HG02852 (cell line): ENCODE measurements around the gene IP6K3.

ENCODE experiments used
- ATAC-seq: cut with Tn5 transposase; IDR thresholded peaks from one replicate; pipeline ENCODE4 v1.9.1; 2021; ENCODE audit warnings: mild to moderate bottlenecking, moderate library complexity; ENCODE audit not compliant: unreplicated experiment

Gene IP6K3

GRCh38 chr6:33759887-33760629 is 13.4 kb upstream of the IP6K3 start:
- no peak for ATAC-seq

DNA sequence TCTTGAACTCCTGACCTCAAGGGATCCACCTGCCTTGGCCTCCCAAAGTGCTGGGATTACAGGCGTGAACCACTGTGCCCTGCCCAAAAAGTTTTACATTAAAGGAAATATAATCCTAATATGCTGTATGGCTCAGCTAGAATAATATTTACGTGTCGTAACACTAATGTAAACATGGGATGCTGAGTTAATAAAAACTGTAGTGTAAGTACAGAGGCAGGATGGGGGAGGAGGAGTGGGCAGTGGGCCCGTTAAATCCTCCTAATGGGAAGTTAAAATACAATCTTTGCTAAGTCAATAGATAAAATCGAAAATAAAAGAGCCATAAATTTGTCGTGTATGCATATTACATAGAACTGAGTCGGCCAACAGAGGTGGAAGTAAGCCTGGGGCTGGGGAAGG is 12.1 kb upstream of the IP6K3 start:
- no peak for ATAC-seq

DNA sequence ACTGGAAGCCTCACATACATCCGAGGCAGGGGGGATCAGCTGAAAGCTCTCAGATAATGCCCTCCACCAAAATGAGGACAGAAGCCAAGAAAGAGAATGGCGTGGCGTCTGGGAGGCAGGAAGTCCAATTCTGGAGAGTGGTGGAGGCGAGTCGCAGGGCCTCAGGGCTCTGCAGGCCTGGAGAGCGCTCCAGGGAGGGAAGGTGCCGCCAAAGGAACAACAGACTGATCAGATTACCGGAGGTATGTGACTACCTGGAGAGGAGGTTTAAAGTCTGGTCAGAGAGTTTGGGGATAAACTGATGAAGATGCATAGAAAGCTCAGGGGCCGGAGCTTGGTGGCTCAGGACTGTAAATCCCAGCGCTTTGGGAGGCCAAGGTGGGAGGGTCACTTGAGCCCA is 11.2 kb upstream of the IP6K3 start:
- ATAC-seq, result no peak

- ATAC-seq, result no peak
Measured at GRCh38 chr6:33757113-33757512, 10.4 kb upstream of the IP6K3 start.

DNA sequence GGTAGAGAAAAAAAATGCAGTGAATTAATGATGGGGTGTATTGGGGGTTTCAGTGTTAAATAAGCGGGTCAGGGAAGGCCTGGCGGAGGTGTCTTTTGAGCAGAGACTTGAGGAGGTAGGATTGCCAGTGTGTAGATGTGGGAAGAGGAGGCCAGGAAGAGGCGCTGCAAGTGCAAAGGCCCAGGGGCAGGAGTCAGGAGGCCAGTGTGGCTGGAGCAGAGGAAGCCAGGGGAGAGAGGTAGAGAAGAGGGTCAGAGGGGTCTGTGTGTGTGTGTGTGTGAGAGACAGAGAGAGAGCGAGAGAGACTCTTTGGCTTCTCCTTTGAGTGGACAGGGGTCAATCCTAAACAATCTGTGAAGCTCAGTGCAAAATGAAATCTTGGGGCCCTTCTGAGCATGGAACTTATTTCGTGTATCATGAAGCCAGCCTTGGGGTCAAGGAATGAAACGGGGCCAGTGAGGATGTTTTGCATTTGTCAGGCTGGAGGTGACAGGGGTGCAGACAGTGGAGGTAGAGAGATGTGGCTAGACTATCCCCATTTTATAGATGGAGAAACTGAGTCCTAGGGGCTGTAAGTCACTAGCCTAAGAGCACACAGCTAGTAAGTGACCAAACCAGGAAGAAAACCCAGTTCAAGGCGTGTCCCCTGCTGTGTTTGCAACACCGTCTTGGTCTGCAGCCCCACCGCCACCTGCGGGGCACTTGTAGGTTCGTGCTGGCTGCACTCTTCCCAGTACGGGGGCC is 9.7 kb upstream of the IP6K3 start:
- no peak for ATAC-seq

DNA sequence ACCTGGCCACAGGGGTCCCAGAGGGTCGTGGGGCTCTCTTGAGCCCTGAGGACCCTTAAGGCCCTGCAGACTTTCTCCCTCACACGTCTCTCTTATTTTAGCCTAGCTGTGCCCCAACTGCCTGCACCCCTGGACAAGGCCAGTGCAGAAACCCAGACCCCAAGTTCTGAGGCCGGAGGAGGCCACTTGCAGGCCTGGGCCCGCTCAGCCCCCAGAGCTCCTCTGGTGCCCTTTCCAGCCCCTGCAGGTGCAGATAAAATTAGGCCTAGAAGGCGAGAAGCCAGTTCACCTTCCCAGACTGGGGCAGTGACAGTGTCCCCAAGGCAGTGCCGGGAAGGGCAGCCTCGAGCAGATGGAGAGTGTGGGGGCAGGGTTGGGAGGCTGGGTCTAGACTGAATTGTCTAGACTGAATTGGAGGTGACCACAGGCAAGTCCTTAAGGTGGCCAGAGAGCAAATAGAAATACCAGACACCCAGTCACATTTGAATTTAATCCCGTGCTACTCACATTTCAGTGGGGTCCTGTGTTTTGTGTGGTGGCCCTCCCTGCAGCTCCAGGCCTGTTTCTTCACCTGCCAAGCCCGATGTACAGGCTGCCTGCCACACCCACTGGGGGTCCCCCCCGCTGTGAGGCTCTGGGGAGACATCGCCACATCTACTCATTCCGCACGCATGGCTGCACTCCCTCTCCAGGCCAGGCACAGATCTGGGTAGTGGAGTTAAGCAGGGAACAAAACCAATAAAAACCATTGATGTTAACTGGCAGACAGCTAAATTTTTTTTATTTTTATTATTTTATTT is 8.6 kb upstream of the IP6K3 start:
- no peak for ATAC-seq

- no peak for ATAC-seq
Measured at GRCh38 chr6:33754222-33754621, 7.5 kb upstream of the IP6K3 start.

- ATAC-seq, result no peak
Measured at GRCh38 chr6:33752646-33753015, 5.9 kb upstream of the IP6K3 start.

GRCh38 chr6:33751771-33752645 is 5.3 kb upstream of the IP6K3 start:
- no peak for ATAC-seq

DNA sequence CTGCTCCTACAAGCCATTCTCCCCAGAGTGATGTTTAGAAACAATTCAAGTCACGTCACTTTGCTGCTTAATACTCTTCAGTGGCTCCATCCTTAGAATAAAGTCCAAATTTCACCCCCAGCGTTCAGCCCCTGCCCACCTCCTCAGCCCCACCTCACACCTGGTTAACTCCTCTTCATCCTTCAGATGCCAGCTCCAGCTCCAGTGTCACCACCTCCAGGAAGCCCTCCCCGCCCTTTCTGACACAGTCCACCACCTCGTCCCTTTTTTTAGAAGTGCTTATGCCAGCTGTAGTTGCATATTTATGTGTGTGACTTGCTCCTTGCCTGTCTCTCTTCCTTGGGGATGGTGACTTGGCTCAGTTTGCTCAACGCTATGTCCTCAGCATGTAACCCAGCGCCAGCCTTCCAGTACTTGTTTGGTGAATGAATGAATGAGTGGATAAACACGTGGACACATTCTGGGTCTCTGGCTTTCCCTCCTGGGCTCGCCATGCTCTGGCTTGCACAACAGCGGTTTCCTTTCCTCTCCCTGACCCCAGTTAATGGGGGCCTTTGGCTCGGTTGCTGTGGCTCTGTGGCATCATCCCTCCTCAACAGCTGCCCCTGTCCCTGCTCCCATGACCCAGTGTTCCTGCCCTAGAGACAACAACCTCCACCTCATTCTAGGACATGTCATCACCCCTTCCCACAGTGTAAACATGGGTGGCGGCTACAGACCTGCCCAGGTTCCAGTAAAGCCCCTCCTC is 3.7 kb upstream of the IP6K3 start:
- no peak for ATAC-seq

- ATAC-seq, result no peak
Measured at GRCh38 chr6:33749401-33749800, 2.7 kb upstream of the IP6K3 start.

DNA sequence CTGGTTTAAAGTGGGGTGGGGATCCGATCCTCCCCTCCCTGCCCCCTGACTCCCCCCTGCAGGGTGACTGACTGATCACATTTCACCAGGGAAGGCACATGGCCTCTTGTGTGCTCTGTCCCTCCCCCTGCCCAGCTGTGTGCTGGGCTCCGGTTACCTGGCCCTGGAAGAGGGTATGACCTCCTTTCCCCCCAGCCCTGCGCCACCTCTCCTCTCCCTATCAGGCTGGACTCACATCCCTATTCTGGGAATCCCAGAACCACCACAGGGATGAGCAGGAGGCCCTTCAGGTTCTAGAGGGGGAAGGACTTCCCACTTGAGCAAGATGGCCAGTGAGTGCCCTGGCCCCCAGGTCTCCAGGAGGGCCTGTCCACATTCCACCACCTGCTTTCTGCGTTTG is 2.1 kb upstream of the IP6K3 start:
- no peak for ATAC-seq

DNA sequence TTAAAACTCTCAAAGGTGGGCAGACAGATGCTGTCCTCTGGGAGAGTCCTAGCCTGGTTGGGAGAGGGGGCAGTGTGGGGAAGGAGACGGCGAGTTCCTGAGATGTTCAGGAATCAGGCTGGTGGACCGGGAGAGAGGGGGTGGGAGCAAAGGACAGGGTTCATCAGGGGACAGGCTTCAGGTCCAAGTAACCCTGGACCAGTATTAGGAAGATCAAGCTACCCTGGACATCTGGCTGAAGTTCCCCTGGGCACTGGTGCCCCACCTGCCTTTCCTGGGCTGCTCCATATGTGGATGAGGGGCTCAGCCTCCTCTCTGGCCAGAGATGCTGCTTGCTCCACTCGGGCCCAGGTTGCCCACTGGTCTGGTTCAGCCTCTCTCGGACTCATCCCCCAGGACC is 1.1 kb upstream of the IP6K3 start:
- ATAC-seq, result no peak

GRCh38 chr6:33746036-33746600 is 587 bp downstream of the IP6K3 start:
- no peak for ATAC-seq

DNA sequence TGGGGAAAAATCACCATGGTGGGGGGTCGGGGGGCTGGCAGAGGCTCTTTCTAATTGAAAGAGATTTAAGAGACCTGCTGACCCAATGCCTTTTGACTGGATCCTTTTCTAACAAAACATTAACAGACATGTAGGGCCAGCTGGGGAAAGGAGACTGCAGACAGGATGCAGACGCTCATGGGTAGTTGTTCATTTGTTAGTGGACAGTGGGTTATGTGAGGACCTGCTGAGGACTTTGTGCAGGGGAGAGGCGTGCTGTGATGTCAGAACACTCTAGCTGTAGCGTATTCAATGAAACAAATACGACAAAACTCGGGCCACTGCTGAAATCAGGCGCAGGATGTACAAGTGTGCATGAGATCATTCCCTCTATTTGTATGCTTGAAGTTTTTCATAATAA is 1.2 kb downstream of the IP6K3 start:
- ATAC-seq, result no peak

GRCh38 chr6:33744895-33745546 is 1.7 kb downstream of the IP6K3 start:
- no peak for ATAC-seq

DNA sequence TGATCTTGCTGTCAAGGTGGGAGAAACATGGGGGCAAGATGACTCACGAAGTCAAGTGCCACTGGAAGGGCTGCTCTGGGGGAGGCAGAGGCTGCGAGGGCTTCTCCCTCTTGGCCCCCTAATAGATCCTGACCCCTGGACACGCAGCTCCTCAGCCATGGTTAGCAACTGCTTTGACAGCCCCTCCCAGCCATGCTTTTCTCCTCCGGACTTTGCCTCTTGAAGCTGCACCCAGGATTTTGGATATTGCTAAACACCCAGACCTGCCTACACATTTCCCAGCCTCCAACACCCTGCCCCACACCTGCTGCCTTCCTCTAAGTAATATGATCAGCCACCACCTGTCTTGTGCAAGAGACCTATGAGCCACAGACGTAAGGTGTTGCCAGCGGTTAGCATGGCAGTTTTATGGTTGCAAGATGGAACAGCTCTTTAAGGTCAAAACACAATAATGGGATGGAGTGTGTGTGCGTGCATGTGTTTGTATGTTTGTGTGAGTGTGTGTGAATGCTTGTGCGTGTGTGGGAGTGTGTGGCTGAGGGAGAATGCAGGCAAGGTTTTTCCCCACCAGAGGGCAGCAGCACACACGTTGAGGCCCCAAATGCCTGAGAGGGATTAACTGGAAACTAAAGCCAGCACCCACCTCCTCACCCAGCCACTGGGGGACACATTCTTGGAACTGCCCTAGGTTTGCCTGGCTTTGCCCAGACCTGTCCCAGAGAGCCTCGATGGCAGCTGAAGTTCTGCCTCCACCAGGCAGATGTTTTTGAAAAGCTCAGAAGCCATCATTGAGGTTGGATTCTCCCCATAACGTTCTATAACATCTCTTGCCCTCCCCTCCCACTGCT is 2.5 kb downstream of the IP6K3 start:
- ATAC-seq, result no peak

DNA sequence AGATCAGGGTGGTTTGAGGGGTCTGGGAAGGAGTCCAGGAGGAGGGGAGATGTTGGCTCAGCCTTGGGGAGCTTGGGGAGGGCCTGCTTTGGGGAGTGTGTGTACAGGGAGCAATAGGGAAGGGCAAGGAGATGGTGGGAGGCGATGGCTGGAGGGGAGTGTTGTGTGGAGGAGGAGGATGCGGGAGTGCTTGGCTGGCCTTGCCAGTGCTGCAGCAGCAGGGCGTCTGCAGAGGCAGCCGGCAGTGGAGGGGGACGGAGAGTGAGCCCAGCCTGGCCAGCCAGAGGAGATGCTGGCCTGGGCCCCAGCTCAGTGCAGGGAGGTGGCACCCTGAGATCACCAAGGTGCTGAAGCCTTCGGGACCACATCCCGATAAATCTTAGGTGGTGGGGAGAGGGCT is 3.9 kb downstream of the IP6K3 start:
- no peak for ATAC-seq
